OCI-LY1 (cell line): Measurements from ENCODE around the gene KLHDC9.

Source experiments
- CTCF ChIP-seq: fragments of 200-600 bp; sonication (generic), shearing (Covaris generic); IDR thresholded peaks from 2 replicates; pipeline ENCODE4 v1.5.1; 2017; ENCODE audit warnings: mild to moderate bottlenecking, antibody characterized with exemption, low read length, moderate library complexity, mixed read lengths
- EZH2 ChIP-seq: fragments of 200-600 bp; sonication (generic), shearing (Covaris generic); IDR thresholded peaks from 2 replicates; pipeline ENCODE4 v1.8.0; 2017; ENCODE audit warnings: borderline replicate concordance, mixed run types, mild to moderate bottlenecking, antibody characterized with exemption, low read length, moderate library complexity, mixed read lengths

- TF ChIP-seq CTCF (no peak), EZH2 (no peak)
Observed at GRCh38 chr1:161094481-161094880, 3.7 kb upstream of the KLHDC9 start.
